Nephron progenitor cell (in vitro differentiated cells): Measurements from ENCODE around the gene DCTD.
A peak's percentile ranks its signal among the peaks of the same experiment; 100 is the strongest.

Experiments used
- DNase-seq: peaks from one replicate; pipeline ENCODE4 v3.0.0; 2021
- H3K27ac Mint-ChIP-seq: 2 replicates; pipeline ENCODE4 v1.8.0; 2021; ENCODE audit warnings: mild to moderate bottlenecking, moderate library complexity, mixed read lengths
- H3K27me3 Mint-ChIP-seq: 2 replicates; pipeline ENCODE4 v1.8.0; 2021; ENCODE audit warnings: mild to moderate bottlenecking, low read depth, mixed read lengths; ENCODE audit not compliant: poor library complexity
- H3K36me3 Mint-ChIP-seq: 2 replicates; pipeline ENCODE4 v1.8.0; 2021; ENCODE audit warnings: low read depth, mixed read lengths
- H3K4me1 Mint-ChIP-seq: 2 replicates; pipeline ENCODE4 v1.8.0; 2021; ENCODE audit warnings: mixed read lengths
- H3K4me3 Mint-ChIP-seq: 2 replicates; pipeline ENCODE4 v1.8.0; 2021; ENCODE audit warnings: mild to moderate bottlenecking, moderate library complexity, mixed read lengths
- H3K9me3 Mint-ChIP-seq: 2 replicates; pipeline ENCODE4 v1.8.0; 2021; ENCODE audit warnings: mild to moderate bottlenecking, moderate library complexity, mixed read lengths
- TF ChIP-seq, protein P1 (sequence below): fragments of 200-600 bp; sonication (generic); IDR thresholded peaks from 2 replicates; pipeline ENCODE4 v1.5.0; 2021; ENCODE audit warnings: antibody characterized with exemption

DCTD gene

DNA sequence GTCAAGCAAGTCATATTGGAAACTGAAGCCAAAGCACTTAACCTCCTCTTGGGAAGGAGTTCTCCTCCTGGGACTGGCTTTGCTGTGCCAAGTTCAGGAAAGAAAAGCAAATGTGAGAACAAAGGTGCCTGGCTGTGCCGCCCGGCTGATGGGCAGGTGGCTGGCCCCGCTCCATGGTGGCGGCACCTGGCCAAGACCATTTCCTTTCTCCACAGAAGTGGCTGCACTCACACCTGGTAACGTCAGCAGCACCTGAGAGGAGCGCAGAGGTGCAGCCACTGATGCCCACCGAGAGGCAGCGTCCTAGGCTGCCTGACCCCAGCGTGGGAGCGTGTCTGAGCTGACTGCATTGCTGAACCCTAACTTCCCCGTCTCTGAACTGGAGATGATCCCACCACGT lies 54.3 kb downstream of the DCTD start:
- peak overlapping the region; percentile 32 for H3K4me3 Mint-ChIP-seq
- H3K9me3 Mint-ChIP-seq, result peaks cover 8% of the 10 kb centered on the region
- DNase-seq, result no peak
- peaks cover 11% of the 10 kb centered on the region for H3K36me3 Mint-ChIP-seq
- peaks cover 63% of the 10 kb centered on the region for H3K4me1 Mint-ChIP-seq
- H3K27me3 Mint-ChIP-seq, result peaks cover 3% of the 10 kb centered on the region
- TF ChIP-seq, protein P1, sequence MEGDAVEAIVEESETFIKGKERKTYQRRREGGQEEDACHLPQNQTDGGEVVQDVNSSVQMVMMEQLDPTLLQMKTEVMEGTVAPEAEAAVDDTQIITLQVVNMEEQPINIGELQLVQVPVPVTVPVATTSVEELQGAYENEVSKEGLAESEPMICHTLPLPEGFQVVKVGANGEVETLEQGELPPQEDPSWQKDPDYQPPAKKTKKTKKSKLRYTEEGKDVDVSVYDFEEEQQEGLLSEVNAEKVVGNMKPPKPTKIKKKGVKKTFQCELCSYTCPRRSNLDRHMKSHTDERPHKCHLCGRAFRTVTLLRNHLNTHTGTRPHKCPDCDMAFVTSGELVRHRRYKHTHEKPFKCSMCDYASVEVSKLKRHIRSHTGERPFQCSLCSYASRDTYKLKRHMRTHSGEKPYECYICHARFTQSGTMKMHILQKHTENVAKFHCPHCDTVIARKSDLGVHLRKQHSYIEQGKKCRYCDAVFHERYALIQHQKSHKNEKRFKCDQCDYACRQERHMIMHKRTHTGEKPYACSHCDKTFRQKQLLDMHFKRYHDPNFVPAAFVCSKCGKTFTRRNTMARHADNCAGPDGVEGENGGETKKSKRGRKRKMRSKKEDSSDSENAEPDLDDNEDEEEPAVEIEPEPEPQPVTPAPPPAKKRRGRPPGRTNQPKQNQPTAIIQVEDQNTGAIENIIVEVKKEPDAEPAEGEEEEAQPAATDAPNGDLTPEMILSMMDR, result no peak
- peak overlapping the region; percentile 81 for H3K27ac Mint-ChIP-seq

DNA sequence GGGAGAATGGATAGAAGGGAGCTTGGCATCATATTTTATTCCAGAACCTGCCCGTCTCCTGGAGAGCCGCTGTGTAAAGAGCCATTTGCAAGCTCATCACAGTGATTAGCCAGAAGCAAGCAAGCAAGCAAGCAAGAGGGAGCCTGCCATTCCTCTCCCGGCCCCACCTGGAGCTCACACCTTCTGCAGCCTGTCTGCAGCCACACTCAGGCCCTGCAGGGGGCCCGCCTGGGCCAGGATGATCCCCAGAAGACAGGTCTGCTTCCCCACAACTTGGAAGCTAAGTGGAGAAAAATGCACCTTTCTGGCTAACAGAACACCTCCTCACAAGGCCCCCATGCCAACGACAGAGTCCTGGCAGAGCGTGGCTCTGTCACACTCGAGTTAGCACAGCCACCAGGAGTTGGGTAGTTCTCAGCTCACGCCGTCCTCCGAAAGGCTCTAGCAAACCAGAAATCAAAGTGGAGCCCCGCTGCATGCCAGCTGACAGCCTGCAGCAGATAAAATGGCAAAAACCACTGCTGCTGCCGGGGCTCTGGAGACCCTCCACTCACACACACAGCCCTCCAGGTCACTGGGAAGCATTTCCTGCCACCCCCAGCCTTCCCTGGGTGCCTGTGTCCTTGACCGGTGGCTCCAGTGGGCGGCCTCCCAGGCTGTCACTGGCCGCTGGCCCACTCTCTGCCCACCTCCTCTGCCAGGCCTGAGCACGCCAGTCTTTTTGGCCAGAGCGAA lies 54.9 kb downstream of the DCTD start:
- Mint-ChIP-seq H3K27me3 (peaks cover 3% of the 10 kb centered on the region), H3K36me3 (peaks cover 11% of the 10 kb centered on the region), H3K27ac (no peak overlapping the region), H3K9me3 (peaks cover 8% of the 10 kb centered on the region), H3K4me3 (no peak overlapping the region), H3K4me1 (peaks cover 62% of the 10 kb centered on the region)
- DNase-seq, result no peak
- TF ChIP-seq, protein P1, result no peak

DNA sequence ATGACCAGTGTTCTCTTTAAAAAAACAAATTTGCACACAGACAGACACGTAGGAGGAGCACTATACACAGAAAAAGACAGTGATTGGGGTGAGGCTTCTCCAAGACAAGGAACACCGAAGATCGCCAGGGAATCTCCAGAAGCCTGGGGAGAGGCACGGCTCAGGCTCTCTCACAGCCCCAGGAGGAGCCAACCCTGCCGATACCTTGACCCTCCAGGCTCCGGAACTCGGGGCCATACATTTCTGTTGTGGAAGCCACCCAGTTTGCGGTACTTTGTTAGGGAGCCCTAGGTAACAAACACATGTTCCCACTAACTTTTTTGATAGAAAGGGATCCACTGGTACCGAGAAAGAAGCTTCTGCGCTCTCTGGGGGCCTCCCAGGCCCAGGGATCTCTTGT lies 55.8 kb downstream of the DCTD start:
- H3K36me3 Mint-ChIP-seq, result peaks cover 11% of the 10 kb centered on the region
- H3K4me1 Mint-ChIP-seq, result peaks cover 53% of the 10 kb centered on the region
- H3K4me3 Mint-ChIP-seq, result no peak overlapping the region
- peaks cover 3% of the 10 kb centered on the region for H3K27me3 Mint-ChIP-seq
- DNase-seq, result no peak
- no peak overlapping the region for H3K27ac Mint-ChIP-seq
- TF ChIP-seq, protein P1, result no peak
- peaks cover 8% of the 10 kb centered on the region for H3K9me3 Mint-ChIP-seq

DNA sequence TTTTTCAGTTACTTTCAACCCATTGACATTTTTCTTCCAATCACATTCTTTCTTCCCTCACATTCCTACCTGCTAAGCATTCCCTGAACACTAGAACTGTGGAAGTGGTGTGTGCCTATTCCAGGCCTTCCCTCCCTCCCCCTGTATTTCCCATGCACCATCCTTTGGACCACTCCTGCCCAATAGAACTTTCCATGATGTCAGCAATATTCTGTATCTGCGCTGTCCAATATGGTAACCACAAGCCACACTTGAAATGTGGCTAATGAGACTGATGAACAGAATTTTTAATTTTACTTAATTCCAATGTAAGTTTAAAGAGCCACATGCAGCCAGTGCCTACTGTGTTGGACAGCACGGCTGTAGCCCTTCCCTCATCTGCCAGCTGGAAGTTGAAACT lies 57.5 kb downstream of the DCTD start:
- Mint-ChIP-seq H3K9me3 (peaks cover 18% of the 10 kb centered on the region), H3K27me3 (peaks cover 7% of the 10 kb centered on the region), H3K4me3 (no peak overlapping the region), H3K27ac (no peak overlapping the region), H3K36me3 (peaks cover 14% of the 10 kb centered on the region), H3K4me1 (peaks cover 51% of the 10 kb centered on the region)
- TF ChIP-seq, protein P1, result no peak
- no peak for DNase-seq

DNA sequence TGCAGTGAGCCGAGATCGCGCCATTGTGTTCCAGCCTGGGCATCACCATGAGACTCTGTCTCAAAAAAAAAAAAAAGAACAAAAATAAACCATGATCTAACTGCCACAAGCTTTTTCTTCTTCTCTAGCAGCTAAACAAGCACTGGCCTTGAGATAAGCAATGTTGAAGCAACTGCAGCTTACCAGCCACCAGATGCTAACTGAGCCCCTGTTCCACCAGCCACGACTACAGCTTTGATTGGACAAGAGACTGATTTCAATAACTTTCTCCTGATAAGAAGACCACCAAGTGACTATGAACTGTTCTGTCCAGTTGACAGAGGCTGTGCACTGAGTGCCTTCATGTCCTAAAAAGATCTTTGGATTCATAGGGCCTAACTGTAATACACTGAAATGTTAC lies 58.5 kb downstream of the DCTD start:
- Mint-ChIP-seq H3K9me3 (peaks cover 28% of the 10 kb centered on the region), H3K4me3 (no peak overlapping the region), H3K36me3 (peaks cover 25% of the 10 kb centered on the region), H3K27ac (no peak overlapping the region), H3K4me1 (peaks cover 41% of the 10 kb centered on the region), H3K27me3 (peaks cover 7% of the 10 kb centered on the region)
- DNase-seq, result no peak
- TF ChIP-seq, protein P1, result no peak

DNA sequence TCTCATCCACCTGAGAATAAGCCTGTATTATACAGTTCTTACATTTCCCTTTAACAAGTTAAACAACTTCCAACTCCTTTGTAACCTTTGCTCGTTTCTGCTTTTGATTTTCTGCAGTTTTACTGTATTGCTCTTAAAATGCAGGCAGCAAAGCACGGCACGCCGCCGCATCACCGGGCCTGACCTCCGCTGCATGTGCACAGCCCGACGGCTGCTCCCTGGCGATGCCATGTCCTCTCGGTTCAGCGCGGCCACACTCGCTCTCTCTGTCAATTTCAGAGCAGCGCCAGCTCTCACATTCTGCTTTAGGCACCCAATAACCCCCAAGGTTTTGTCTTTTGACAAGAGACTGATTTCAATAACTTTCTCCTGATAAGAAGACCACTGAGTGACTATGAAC lies 60.3 kb downstream of the DCTD start:
- Mint-ChIP-seq H3K4me3 (no peak overlapping the region), H3K36me3 (peaks cover 26% of the 10 kb centered on the region), H3K9me3 (peaks cover 44% of the 10 kb centered on the region), H3K27ac (peak overlapping the region; percentile 96), H3K4me1 (peaks cover 23% of the 10 kb centered on the region), H3K27me3 (peaks cover 4% of the 10 kb centered on the region)
- no peak for DNase-seq
- TF ChIP-seq, protein P1, result no peak
